Subcutaneous adipose tissue (tissue), 4 donors: Measurements from ENCODE around the gene CATSPERZ. TPM values are rescaled to one million over a fixed set of nuclear protein-coding genes. Genes with fewer than 3 reads are reported as not detected.

Experiments
- total RNA-seq, 4 donors: library from RNA; depleted of rRNA; stranded (reverse); fragments of >200 nt; gene quantifications; one replicate each; pipeline ENCODE4 v1.1.0, GENCODE V29; 2016
- TF ChIP-seq, protein P1 (sequence below): fragments of 450-650 bp; IDR thresholded peaks from one replicate; pipeline ENCODE4 v1.5.1; 2016; ENCODE audit warnings: low read depth, mild to moderate bottlenecking, control low read depth, antibody characterized with exemption, moderate library complexity

The CATSPERZ gene
- total RNA-seq, 4 donors from 2014 or later, result not detected

DNA sequence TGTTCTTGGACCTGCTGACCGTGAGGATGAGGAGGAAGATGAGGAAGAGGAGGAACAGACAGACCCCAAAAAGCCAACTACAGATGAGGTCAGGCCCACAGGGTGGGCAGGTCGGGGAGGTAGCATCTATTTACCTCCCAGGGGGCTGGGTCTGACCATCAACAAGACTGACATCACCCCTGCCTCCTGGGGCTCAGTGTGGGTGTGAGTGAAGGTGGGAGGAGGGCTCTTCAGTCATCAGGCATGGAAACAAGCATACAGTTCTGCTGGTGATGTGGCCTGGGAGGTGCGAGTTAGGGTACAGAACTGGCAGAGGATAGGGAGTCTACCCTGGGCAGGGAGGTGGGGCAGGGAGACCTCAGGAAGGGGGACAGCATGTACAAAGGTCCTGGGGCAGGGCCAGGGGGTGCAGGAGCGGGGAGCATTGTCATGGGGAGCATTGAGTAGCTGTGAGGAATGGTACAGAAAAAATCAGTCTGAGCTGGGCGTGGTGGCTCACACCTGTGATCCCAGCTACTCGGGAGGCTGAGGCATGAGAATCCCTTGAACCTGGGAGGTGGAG, 39.9 kb upstream of the CATSPERZ start:
- TF ChIP-seq, protein P1, sequence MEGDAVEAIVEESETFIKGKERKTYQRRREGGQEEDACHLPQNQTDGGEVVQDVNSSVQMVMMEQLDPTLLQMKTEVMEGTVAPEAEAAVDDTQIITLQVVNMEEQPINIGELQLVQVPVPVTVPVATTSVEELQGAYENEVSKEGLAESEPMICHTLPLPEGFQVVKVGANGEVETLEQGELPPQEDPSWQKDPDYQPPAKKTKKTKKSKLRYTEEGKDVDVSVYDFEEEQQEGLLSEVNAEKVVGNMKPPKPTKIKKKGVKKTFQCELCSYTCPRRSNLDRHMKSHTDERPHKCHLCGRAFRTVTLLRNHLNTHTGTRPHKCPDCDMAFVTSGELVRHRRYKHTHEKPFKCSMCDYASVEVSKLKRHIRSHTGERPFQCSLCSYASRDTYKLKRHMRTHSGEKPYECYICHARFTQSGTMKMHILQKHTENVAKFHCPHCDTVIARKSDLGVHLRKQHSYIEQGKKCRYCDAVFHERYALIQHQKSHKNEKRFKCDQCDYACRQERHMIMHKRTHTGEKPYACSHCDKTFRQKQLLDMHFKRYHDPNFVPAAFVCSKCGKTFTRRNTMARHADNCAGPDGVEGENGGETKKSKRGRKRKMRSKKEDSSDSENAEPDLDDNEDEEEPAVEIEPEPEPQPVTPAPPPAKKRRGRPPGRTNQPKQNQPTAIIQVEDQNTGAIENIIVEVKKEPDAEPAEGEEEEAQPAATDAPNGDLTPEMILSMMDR, result no peak

DNA sequence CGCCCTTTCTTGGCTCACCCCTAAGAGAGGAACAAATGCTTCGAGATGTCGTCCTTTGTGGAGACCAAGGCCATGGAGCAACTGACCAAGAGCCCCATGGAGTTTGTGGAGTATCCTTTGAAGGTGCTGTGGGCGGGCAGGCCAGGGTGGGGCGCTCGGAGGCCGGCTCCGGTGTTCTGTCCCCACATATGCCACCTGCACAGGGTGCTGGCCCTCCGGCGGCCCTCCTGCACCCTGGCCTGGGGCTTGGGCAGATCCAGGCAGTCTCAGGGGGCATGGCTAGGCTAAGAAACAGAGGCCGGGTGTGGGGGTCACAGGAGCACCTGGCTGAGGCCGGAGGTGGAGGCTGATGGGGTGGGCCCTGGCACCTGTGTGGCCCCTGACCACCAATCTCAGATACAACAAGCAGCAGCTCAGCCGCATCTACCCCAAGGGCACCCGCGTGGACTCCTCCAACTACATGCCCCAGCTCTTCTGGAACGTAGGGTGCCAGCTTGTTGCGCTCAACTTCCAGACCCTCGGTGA, 38.5 kb upstream of the CATSPERZ start:
- TF ChIP-seq, protein P1, result no peak

DNA sequence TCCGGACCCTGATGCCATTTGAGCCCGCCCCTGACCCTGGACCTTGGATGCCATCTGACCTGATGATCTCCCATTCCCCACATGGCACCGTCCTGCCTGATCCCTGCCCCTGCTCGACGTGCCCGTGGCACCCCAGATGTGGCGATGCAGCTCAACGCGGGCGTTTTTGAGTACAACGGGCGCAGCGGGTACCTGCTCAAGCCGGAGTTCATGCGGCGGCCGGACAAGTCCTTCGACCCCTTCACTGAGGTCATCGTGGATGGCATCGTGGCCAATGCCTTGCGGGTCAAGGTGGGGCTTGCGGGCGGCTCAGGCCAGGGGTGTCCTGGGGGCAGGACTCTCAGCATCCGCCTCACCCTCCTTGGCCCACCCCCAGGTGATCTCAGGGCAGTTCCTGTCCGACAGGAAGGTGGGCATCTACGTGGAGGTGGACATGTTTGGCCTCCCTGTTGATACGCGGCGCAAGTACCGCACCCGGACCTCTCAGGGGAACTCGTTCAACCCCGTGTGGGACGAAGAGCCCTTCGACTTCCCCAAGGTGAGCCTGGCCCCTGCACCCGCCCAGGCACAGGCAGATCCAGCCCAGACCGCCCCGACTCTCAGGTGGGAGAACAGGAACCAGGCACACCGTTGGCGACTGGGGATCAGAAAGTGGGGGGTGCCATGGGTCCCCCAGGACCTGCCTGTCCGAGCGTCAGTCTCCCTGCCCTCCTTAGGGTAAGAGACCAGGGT, 37.7 kb upstream of the CATSPERZ start:
- TF ChIP-seq, protein P1, result no peak

DNA sequence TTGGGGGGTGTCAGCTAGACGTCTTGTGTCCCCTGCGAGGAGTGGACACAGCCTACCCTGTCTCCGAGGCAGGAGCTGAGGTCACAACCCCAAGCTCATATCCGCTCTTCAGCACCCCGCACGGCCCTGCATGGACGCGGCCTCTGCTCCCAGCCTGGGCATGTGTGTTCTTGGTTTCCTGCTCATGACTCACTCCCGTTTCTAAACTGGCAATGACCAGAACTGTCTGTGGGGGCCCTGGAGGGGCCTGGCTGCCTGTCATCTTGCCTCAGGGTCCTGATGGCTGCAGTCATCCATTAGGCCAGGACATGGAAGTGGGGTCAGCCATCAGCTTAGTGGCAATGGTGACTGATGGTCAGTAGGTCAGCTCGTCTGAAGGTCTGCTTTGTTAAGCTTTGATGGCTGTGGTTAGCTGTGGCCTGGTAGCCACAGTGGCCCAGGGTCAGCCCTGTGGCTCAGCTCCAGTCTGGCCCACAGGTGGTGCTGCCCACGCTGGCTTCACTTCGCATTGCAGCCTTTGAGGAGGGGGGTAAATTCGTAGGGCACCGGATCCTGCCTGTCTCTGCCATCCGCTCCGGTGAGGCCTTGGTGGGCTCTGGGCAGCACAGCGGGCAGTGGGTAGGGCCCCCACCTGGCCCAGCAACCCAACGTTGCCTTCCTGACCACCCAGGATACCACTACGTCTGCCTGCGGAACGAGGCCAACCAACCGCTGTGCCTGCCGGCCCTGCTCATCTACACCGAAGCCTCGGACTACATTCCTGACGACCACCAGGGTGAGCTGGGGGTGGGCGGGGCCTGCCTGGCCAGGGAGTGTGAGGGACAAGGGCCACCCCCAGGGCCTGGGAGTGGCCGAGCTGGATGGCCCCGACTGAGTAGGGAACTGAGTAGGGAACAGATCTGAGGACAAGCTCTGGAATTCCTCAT, 36.9 kb upstream of the CATSPERZ start:
- TF ChIP-seq, protein P1, result no peak

DNA sequence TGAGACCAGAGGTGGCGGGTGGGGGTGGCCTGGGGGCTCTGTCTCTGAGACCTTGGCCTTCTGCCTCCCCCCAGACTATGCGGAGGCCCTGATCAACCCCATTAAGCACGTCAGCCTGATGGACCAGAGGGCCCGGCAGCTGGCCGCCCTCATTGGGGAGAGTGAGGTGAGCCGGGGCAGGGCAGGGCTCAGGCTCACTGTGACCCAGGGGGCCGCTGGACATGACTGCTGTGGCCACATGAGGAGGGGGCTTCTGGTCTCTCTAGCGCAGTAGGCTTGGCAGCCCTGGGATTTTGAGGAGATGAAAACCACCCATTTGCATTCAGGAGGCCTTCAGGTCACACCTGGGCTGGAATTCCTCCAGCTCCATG, 36.2 kb upstream of the CATSPERZ start:
- TF ChIP-seq, protein P1, result no peak

DNA sequence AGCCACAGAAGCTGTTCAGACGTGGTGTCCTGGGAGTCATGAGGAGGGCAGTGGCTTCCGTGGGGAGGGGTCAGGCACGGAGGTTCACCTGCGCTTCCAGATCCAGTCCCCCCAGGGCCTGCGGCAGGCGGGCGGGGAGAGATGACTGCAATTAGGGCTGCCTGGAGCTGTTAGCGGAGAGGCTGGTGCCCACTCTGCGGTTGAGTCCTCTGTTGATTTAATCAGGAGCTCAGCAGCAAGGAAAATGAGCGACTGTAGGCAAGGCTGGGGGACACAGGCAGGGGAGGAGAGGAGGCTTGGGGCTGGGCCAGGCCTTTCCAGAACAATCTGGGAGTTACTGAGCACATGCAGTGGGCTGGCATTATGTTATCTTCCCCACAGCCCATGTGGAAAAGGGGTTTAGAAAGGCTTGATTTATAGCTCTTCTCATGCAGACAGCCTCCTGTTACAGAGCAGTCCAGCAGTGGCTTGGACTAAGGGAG, 35.7 kb upstream of the CATSPERZ start:
- TF ChIP-seq, protein P1, result no peak
